Prostate gland (tissue), 2 donors: ENCODE data around the gene COX8C. TPM values are rescaled to one million over a fixed set of nuclear protein-coding genes. Genes with fewer than 3 reads are reported as not detected.

Experiments
- DNase-seq: peaks from one replicate; pipeline ENCODE4 v3.0.0-alpha.2; 2019; ENCODE audit warnings: low spot score
- H3K27ac ChIP-seq, 2 donors: fragments of 200-600 bp; sonication (generic); 2 replicates each; pipeline ENCODE4 v1.5.1; 2017 to 2019
- H3K27me3 ChIP-seq: fragments of 200-600 bp; sonication (generic); replicated peaks from 2 replicates; pipeline ENCODE4 v1.5.1; 2019; ENCODE audit not compliant: insufficient read depth
- H3K36me3 ChIP-seq, 2 donors: fragments of 200-600 bp; sonication (generic); 1 replicate in 1 of 2; 2 replicates in 1 of 2; pipeline versions ENCODE4 v1.5.1 to v1.8.1; 2017 to 2019
- H3K4me1 ChIP-seq: fragments of 200-600 bp; sonication (generic); replicated peaks from 2 replicates; pipeline ENCODE4 v1.5.1; 2019
- H3K4me3 ChIP-seq, 2 donors: fragments of 200-600 bp; sonication (generic); 2 replicates each; pipeline ENCODE4 v1.5.1; 2017 to 2019
- H3K9me3 ChIP-seq: fragments of 200-600 bp; sonication (generic); 2 replicates; pipeline ENCODE4 v1.5.1; 2017
- POLR2A ChIP-seq: fragments of 450-650 bp; IDR thresholded peaks from one replicate; pipeline ENCODE4 v1.6.1; 2016; ENCODE audit warnings: antibody characterized with exemption, mild to moderate bottlenecking
- POLR2AphosphoS5 ChIP-seq: sonication (generic); formaldehyde crosslinking; IDR thresholded peaks from one replicate; pipeline ENCODE4 v1.6.1; 2017; ENCODE audit warnings: antibody characterized with exemption
- WGBS: methylation state at CpG from one replicate; pipeline ENCODE4 v1.1.5; 2018; 5-methylcytosine and 5-hydroxymethylcytosine counted together
- intact Hi-C: fragments of 100-400 bp; cut with DNase I; formaldehyde crosslinking; loops from one replicate; pipeline ENCODE4 v1.14.2; 2022
- total RNA-seq, 2 donors: library from RNA; depleted of rRNA; stranded (reverse); fragments of >200 nt; gene quantifications; one replicate each; pipeline ENCODE4 v1.1.0, GENCODE V29; 2016
- TF ChIP-seq, protein P1 (sequence below), 4 experiments: fragments of 200-600 bp in 2 of 4; fragments of 450-650 bp in 2 of 4; sonication (generic) in 2 of 4; IDR thresholded peaks; 1 replicate in 3 of 4; 2 replicates in 1 of 4; pipeline ENCODE4 v1.5.1; 2016 to 2019; ENCODE audit warnings: antibody characterized with exemption in 4 of 4, mild to moderate bottlenecking in 2 of 4, moderate library complexity in 2 of 4

COX8C gene
- total RNA-seq, 2 donors from 2014 or later, result 10.8 TPM; not detected in 1

DNA sequence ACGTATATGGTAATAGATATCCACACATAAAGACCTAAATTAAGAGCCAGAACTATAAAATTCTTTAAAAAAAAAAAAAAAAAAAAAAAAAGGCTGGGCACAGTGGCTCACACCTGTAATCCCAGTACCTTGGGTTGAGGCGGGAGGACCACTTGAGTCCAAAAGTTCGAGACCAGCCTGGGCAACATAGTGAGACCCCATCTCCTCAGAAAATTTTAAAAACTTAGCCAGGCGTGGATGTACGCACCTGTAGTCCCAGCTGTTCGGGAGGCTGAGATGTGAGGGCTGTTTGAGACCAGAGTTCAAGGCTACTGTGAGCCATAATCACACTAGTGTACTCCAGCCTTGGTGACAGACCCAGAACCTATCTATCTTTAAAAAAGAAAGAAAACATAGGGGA lies 18.4 kb upstream of the COX8C start:
- Histone ChIP-seq H3K4me1 (peaks cover 5% of the 10 kb centered on the region), H3K27ac (no peak overlapping the region), H3K9me3 (no peaks in the 10 kb centered on the region), H3K27me3 (no peaks in the 10 kb centered on the region), H3K4me3 (no peak overlapping the region), H3K36me3 (no peaks in the 10 kb centered on the region)
- DNase-seq, result no peak
- TF ChIP-seq POLR2AphosphoS5 (no peak), POLR2A (no peak)
- TF ChIP-seq, protein P1, sequence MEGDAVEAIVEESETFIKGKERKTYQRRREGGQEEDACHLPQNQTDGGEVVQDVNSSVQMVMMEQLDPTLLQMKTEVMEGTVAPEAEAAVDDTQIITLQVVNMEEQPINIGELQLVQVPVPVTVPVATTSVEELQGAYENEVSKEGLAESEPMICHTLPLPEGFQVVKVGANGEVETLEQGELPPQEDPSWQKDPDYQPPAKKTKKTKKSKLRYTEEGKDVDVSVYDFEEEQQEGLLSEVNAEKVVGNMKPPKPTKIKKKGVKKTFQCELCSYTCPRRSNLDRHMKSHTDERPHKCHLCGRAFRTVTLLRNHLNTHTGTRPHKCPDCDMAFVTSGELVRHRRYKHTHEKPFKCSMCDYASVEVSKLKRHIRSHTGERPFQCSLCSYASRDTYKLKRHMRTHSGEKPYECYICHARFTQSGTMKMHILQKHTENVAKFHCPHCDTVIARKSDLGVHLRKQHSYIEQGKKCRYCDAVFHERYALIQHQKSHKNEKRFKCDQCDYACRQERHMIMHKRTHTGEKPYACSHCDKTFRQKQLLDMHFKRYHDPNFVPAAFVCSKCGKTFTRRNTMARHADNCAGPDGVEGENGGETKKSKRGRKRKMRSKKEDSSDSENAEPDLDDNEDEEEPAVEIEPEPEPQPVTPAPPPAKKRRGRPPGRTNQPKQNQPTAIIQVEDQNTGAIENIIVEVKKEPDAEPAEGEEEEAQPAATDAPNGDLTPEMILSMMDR (IDR thresholded peaks at IDR 0.05), result no peak
- intact Hi-C loops, result no loop called here
- WGBS, result 95% methylated on average over 6 of the region's 6 CpGs

DNA sequence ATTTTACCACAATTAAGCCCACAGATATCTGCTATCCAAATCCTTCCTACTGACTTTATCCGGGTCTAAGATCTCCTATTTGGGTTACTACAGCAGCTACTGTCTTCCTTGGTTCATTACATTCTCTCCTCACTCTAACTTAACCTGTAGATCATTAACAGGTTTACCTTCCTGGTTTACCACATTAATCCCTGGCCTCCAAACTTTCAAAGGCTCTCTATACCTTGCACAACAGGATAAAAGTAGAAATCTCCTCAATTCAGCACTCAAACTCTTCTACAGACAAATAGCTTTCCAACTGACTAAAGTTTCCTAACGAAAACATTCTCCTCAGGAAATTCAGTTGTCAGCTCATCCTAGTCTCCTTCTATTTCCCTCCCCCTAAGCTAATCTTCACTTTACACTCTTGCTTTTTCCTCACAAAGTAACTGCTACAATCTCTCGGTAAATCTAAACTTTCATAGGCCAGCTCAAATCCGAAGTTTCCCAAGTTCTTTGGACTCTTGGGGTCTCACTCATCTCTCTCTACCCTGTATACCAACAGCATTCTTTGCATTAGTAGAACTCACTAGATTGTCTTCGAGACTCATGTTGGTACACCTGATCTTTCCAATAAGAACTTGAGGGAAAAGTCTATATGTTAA lies 16.9 kb upstream of the COX8C start:
- H3K4me1 ChIP-seq, result peaks cover 5% of the 10 kb centered on the region
- no peak overlapping the region for H3K27ac ChIP-seq
- TF ChIP-seq, protein P1 (IDR thresholded peaks at IDR 0.05), result no peak
- TF ChIP-seq POLR2AphosphoS5 (no peak), POLR2A (no peak)
- H3K9me3 ChIP-seq, result no peaks in the 10 kb centered on the region
- no peak for DNase-seq
- H3K27me3 ChIP-seq, result no peaks in the 10 kb centered on the region
- WGBS, result 61% methylated on average over 5 of the region's 5 CpGs
- no peaks in the 10 kb centered on the region for H3K36me3 ChIP-seq
- H3K4me3 ChIP-seq, result no peak overlapping the region
- intact Hi-C loops, result loop anchor here (5.0 kb wide), 1 partner anchor 123 kb away; the partner anchor contains the start of genes GON7 and UBR7

GRCh38 chr14:93330609-93331000 lies 16.4 kb upstream of the COX8C start:
- Histone ChIP-seq H3K4me1 (peaks cover 5% of the 10 kb centered on the region), H3K4me3 (no peak overlapping the region), H3K36me3 (no peaks in the 10 kb centered on the region), H3K27ac (no peak overlapping the region), H3K9me3 (no peaks in the 10 kb centered on the region), H3K27me3 (no peaks in the 10 kb centered on the region)
- TF ChIP-seq, protein P1 (IDR thresholded peaks at IDR 0.05), result no peak
- TF ChIP-seq POLR2AphosphoS5 (no peak), POLR2A (no peak)
- intact Hi-C loops, result loop anchor here (5.0 kb wide), 1 partner anchor 123 kb away; the partner anchor contains the start of genes GON7 and UBR7
- WGBS, result 82% methylated on average over 2 of the region's 2 CpGs
- DNase-seq, result no peak

DNA sequence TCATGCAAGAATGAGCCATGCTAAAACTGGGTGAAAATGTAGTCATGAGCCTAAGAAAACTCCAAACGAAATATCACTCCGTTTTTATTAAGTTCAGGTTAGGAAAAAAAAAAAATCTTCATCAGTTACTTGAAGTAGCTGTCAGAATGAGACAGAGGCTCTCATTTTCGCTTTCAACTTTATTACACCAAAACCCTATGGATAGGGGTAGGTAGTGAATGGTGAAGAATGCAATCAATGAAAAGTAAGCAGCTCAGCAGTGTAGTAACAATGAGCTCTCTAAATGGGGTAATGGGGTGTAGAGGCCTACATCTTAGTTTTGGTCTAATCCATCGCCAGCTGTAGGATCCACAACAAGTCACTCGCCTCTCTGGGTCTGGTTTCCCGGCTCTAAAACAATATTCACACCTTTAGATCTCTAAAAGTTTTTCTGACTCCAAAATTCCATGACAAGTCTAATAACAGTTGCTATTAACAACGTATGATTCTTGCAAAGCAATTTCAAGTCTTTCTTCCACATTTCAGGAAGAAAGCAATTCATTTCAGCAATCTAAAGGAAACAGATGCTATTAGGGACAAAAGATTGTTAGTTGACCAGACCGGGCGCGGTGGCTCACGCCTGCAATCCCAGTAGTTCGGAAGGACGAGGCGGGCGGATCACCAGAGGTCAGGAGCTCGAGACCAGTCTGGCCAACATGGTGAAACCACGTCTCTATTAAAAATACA lies 15.8 kb upstream of the COX8C start:
- Histone ChIP-seq H3K9me3 (no peaks in the 10 kb centered on the region), H3K36me3 (no peaks in the 10 kb centered on the region), H3K4me1 (peaks cover 5% of the 10 kb centered on the region), H3K4me3 (peak overlapping the region; percentile 84 to 94), H3K27ac (no peak overlapping the region), H3K27me3 (no peaks in the 10 kb centered on the region)
- WGBS, result 62% methylated on average over 17 of the region's 17 CpGs
- intact Hi-C loops, result loop anchor here (5.0 kb wide), 1 partner anchor 124 kb away; the partner anchor contains the start of genes GON7 and UBR7
- DNase-seq, result no peak
- TF ChIP-seq POLR2AphosphoS5 (no peak), POLR2A (no peak)
- TF ChIP-seq, protein P1 (IDR thresholded peaks at IDR 0.05), result no peak
